Large intestine (tissue), 3 donors: ENCODE results near the gene NYNRIN. TPM values are rescaled to one million over a fixed set of nuclear protein-coding genes. Genes with fewer than 3 reads are reported as not detected.

ENCODE experiments used
- DNase-seq, 2 donors: peaks; one replicate each; pipeline versions ENCODE4 v3.0.0 to v3.0.0-alpha.2; 2013
- H3K27ac ChIP-seq: one replicate; pipeline ENCODE4 v1.5.1; 2013; ENCODE audit warnings: low read length
- H3K27me3 ChIP-seq: 2 replicates; pipeline ENCODE4 v1.6.1; 2013; ENCODE audit warnings: low read length; ENCODE audit not compliant: control insufficient read depth, insufficient read depth
- H3K36me3 ChIP-seq: 2 replicates; pipeline ENCODE4 v1.6.1; 2013; ENCODE audit warnings: low read length; ENCODE audit not compliant: control insufficient read depth, insufficient read depth
- H3K4me1 ChIP-seq: one replicate; pipeline ENCODE4 v1.6.1; 2013; ENCODE audit warnings: low read length; ENCODE audit not compliant: control insufficient read depth, insufficient read depth
- H3K4me3 ChIP-seq: one replicate; pipeline ENCODE4 v1.5.1; 2013; ENCODE audit warnings: low read length
- H3K9me3 ChIP-seq: one replicate; pipeline ENCODE4 v1.6.1; 2013; ENCODE audit warnings: mild to moderate bottlenecking, low read depth, low read length, moderate library complexity; ENCODE audit not compliant: control insufficient read depth
- WGBS: methylation state at CpG from one replicate; pipeline ENCODE4 v1.1.5; 2013; ENCODE audit warnings: low lambda C conversion rate; ENCODE audit not compliant: insufficient coverage; 5-methylcytosine and 5-hydroxymethylcytosine counted together
- polyA plus RNA-seq: library from polyadenylated mRNA; unstranded; fragments of 120-200 nt; gene quantifications from one replicate; pipeline ENCODE4 v1.2.1, GENCODE V29; 2013

The NYNRIN gene
- polyA plus RNA-seq, 1 donor: 54.4 TPM

GRCh38 chr14:24431569-24432258, 32.9 kb downstream of the NYNRIN start:
- no CpG with 5 or more reads among the region's 15 CpGs for whole genome bisulfite sequencing
- peak; percentile 85 to 92 for DNase-seq
- peaks cover 48% of the 10 kb centered on the region for H3K4me1 ChIP-seq

GRCh38 chr14:24432259-24433131, 33.7 kb downstream of the NYNRIN start:
- DNase-seq: no peak
- Histone ChIP-seq H3K9me3 (no peaks in the 10 kb centered on the region), H3K4me1 (peaks cover 43% of the 10 kb centered on the region), H3K27me3 (no peaks in the 10 kb centered on the region), H3K4me3 (no peak overlapping the region), H3K27ac (no peak overlapping the region), H3K36me3 (peaks cover 56% of the 10 kb centered on the region)
- WGBS: 100% methylated on average over 1 of the region's 24 CpGs

More at GRCh38 chr14:24431569-24432258, 32.9 kb downstream of the NYNRIN start:
- Histone ChIP-seq H3K27me3 (no peaks in the 10 kb centered on the region), H3K4me3 (peak overlapping the region; percentile 90), H3K36me3 (peaks cover 48% of the 10 kb centered on the region), H3K9me3 (no peaks in the 10 kb centered on the region), H3K27ac (peak overlapping the region; percentile 86)

GRCh38 chr14:24434036-24434435, 35.2 kb downstream of the NYNRIN start:
- no peaks in the 10 kb centered on the region for H3K27me3 ChIP-seq
- H3K36me3 ChIP-seq: peaks cover 71% of the 10 kb centered on the region
- H3K9me3 ChIP-seq: no peaks in the 10 kb centered on the region
- no peak overlapping the region for H3K27ac ChIP-seq
- peaks cover 28% of the 10 kb centered on the region for H3K4me1 ChIP-seq
- H3K4me3 ChIP-seq: no peak overlapping the region
- no peak for DNase-seq
- WGBS: 100% methylated on average over 4 of the region's 7 CpGs

- DNase-seq: no peak
- Histone ChIP-seq H3K27ac (no peak overlapping the region), H3K4me1 (peaks cover 22% of the 10 kb centered on the region), H3K4me3 (no peak overlapping the region), H3K36me3 (peaks cover 77% of the 10 kb centered on the region), H3K27me3 (no peaks in the 10 kb centered on the region), H3K9me3 (no peaks in the 10 kb centered on the region)
- WGBS: no CpG with 5 or more reads among the region's 3 CpGs
These were observed 35.9 kb downstream of the NYNRIN start for GRCh38 chr14:24434676-24435075.

- no peak for DNase-seq
- Histone ChIP-seq H3K27ac (no peak overlapping the region), H3K4me1 (peaks cover 22% of the 10 kb centered on the region), H3K36me3 (peaks cover 83% of the 10 kb centered on the region), H3K4me3 (no peak overlapping the region), H3K9me3 (no peaks in the 10 kb centered on the region), H3K27me3 (no peaks in the 10 kb centered on the region)
- no CpG with 5 or more reads among the region's 2 CpGs for WGBS
These were observed 36.5 kb downstream of the NYNRIN start for GRCh38 chr14:24435192-24435810.

GRCh38 chr14:24435998-24436354, 37.2 kb downstream of the NYNRIN start:
- H3K36me3 ChIP-seq: peaks cover 90% of the 10 kb centered on the region
- H3K4me1 ChIP-seq: peaks cover 19% of the 10 kb centered on the region
- no peaks in the 10 kb centered on the region for H3K9me3 ChIP-seq
- H3K27ac ChIP-seq: no peak overlapping the region
- DNase-seq: no peak
- no peak overlapping the region for H3K4me3 ChIP-seq
- WGBS: no CpG with 5 or more reads among the region's 6 CpGs
- H3K27me3 ChIP-seq: no peaks in the 10 kb centered on the region

GRCh38 chr14:24436355-24437019, 37.7 kb downstream of the NYNRIN start:
- no peak overlapping the region for H3K27ac ChIP-seq
- no peaks in the 10 kb centered on the region for H3K9me3 ChIP-seq
- H3K4me3 ChIP-seq: no peak overlapping the region
- peaks cover 85% of the 10 kb centered on the region for H3K36me3 ChIP-seq
- peak in 1 of 2 donors; percentile 53 for DNase-seq
- peaks cover 15% of the 10 kb centered on the region for H3K4me1 ChIP-seq
- no CpG with 5 or more reads among the region's 5 CpGs for WGBS
- H3K27me3 ChIP-seq: no peaks in the 10 kb centered on the region

GRCh38 chr14:24437020-24437735, 38.4 kb downstream of the NYNRIN start:
- H3K4me3 ChIP-seq: no peak overlapping the region
- WGBS: no CpG with 5 or more reads among the region's 12 CpGs
- peaks cover 78% of the 10 kb centered on the region for H3K36me3 ChIP-seq
- no peak overlapping the region for H3K27ac ChIP-seq
- DNase-seq: no peak
- H3K9me3 ChIP-seq: no peaks in the 10 kb centered on the region
- no peaks in the 10 kb centered on the region for H3K27me3 ChIP-seq
- peaks cover 13% of the 10 kb centered on the region for H3K4me1 ChIP-seq

GRCh38 chr14:24437736-24438067, 38.9 kb downstream of the NYNRIN start:
- peaks cover 73% of the 10 kb centered on the region for H3K36me3 ChIP-seq
- no CpG with 5 or more reads among the region's 2 CpGs for WGBS
- H3K4me3 ChIP-seq: no peak overlapping the region
- peaks cover 10% of the 10 kb centered on the region for H3K4me1 ChIP-seq
- H3K9me3 ChIP-seq: no peaks in the 10 kb centered on the region
- no peak for DNase-seq
- H3K27ac ChIP-seq: no peak overlapping the region
- no peaks in the 10 kb centered on the region for H3K27me3 ChIP-seq
